ENCODE measurements around the gene EFHD1.
"Not testable (repeated sequence)": the region's sequence is repeated elsewhere in the genome, so short reads cannot be mapped to it uniquely, and the experiment has no call there.

The EFHD1 gene

GRCh38 chr2:232653441-232653840, 20.0 kb downstream of the EFHD1 start:
- no peak for DNase-seq

DNA sequence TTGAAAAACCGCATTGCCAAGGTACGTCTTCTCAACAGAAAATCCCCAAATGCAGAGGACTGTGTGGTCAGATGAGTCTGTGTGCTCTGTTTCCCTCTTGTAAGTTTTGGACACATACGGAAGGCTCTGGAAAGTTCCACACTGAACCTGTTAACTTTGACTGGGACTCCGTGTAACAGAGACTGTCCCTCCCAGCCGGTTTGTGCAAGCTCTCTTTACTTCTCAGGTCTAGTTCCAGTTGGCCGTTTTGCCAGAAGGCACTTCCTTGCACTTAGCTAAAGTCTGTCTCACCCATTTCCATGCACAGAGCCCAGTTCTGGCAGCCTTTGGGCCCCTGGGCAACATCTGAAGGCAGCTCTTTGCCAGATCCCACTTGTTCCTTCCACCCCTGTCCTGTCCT, 22.0 kb downstream of the EFHD1 start:
- DNase-seq: no peak

DNA sequence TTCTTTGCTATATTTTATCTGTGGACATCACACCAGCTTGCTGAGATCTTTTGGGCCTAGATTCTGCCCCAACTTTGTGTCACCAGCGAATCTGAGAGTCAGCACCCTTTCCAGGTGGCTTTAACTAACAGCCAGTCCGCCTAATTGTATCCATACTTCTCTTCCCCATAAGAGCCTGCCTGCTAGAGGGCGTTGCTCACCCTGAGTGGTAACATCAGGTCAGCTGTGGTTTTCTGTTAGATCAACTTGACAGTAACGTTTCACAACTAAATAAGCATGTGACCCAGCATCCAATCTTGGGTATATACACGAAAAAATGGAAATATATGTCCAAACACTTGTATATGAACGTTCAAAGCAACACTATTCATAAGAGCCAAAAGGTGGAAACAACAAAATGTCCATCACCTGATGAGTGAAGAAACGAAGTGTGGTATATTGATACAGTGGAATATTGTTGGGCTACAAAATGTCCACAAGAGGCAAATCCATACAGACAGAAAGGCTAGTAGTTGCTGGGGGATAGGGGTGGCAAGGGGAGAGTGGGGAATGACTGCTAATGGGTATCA, 24.9 kb downstream of the EFHD1 start:
- no peak for DNase-seq

GRCh38 chr2:232659359-232659758, 26.0 kb downstream of the EFHD1 start:
- no peak for DNase-seq

- no peak for DNase-seq
These were observed 29.3 kb downstream of the EFHD1 start for GRCh38 chr2:232662486-232663260.

DNA sequence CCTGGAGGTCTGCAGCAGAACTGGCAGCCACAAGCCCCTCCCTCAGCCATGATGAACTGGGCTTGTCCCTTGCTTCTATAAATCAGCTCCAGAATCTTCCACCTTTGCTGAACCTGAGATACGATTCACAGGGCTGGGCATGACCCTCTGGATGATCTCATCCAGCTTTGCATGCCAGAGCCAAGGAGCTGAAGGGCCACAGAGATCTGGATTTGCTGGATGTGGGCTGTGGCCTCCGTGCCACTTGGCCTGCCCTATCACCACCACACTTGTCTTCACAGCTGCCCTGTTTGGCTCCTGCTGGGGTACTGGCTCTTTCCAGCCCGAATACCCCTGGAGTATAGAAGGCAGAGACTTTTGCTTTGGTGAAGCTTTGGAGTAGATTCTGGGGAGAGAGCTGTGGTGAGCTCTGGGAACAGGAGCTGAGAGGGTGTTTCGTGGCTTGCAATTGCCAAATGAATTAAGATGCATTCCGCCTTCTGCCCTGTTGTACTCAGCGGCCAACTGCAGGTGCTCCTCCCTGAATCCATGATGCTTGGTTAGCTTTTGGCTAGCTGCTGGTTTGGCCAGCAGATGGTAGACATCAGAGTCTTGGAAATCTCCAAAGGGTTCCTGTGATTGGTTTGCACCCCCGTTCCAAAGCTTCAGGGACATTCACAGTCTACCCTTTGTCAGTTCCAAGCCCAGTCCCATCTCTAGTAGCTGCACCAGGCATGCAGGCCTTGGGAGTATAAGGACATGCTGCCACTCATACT, 32.8 kb downstream of the EFHD1 start:
- no peak for DNase-seq

- no peak for DNase-seq
These were observed 34.7 kb downstream of the EFHD1 start for GRCh38 chr2:232667989-232668583.

- DNase-seq: no peak
These were observed 35.5 kb downstream of the EFHD1 start for GRCh38 chr2:232668805-232669444.

DNA sequence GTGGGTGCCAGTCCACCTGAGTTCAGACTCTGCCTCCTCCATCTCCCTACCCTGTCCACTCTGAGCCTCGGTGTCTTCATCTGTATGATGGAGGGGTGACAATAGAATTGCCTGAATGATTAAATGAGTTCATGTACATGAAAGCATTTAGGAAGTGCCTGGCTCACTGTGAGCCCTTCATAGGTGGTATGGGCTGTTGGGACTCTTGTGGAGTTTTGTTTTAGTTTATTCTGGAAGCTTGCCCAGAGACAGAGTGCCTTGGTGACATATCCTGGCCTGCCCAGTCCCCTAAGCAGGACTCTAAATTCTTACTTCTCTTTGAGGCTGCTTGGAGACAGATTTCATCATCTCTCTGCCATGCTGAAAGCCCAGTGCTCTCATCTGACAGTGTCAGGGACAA, 39.2 kb downstream of the EFHD1 start:
- no peak for DNase-seq

- no peak for DNase-seq
These were observed 41.1 kb downstream of the EFHD1 start for GRCh38 chr2:232674491-232674890.

DNA sequence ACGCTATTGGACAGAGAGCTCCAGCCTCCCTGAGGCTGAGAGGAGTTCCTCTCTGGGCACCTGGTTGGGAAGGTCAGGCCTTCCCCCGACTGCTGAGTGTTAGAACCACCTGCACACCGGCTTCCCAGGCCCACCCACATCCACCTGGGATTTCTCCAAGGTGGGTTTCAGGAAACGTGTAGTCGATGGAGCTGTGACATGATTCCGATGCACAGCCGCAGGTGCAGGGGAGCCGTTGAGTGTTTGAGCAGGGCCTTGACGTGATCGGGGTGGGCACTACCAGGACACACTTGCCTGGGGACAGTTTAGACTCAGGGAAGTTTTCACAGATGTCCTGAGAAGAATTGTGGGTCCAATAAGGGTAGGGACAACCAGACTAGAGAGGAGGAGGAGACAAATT, 42.0 kb downstream of the EFHD1 start:
- DNase-seq: no peak

GRCh38 chr2:232680006-232680405, 46.6 kb downstream of the EFHD1 start:
- DNase-seq: no peak

DNA sequence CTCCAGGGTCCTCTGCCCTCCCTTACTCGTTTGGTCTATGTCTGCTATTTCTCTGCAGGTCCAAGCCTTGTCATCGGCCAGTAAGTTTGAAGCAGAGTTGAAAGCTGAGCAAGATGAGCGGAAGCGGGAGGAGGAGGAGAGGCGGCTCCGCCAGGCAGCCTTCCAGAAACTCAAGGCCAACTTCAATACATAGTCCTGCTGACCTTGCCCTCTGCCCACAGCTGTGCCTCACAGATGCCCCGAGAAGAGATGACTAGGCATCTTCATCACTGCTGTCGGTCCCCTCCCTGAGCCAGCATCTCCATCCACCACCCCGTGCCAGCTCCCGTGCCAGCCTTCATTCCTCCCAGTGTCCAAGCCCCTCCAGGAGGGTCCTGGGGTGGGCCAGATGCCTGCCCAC, 48.1 kb downstream of the EFHD1 start:
- DNase-seq: no peak

DNA sequence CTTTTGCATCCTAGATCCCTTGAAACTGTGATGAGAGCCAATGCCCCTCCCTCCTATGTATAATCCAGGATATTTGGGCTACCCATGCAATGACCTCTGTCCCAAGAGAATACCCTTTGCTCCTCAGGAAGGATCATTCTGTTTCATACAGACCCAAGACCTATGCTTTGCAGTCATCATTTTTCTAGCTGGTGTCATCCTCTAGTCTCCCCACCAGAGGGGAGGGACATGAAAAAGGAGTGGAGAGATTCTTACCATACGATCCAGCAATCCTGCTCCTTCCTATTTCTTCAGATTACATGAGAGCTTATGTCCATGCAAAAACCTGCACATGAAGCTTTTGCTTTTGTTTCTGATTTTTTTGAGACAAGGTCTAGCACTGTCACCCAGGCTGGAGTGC, 50.0 kb downstream of the EFHD1 start:
- DNase-seq: no peak

- not testable (repeated sequence) for DNase-seq
These were observed 52.0 kb downstream of the EFHD1 start for GRCh38 chr2:232685391-232685790.

DNA sequence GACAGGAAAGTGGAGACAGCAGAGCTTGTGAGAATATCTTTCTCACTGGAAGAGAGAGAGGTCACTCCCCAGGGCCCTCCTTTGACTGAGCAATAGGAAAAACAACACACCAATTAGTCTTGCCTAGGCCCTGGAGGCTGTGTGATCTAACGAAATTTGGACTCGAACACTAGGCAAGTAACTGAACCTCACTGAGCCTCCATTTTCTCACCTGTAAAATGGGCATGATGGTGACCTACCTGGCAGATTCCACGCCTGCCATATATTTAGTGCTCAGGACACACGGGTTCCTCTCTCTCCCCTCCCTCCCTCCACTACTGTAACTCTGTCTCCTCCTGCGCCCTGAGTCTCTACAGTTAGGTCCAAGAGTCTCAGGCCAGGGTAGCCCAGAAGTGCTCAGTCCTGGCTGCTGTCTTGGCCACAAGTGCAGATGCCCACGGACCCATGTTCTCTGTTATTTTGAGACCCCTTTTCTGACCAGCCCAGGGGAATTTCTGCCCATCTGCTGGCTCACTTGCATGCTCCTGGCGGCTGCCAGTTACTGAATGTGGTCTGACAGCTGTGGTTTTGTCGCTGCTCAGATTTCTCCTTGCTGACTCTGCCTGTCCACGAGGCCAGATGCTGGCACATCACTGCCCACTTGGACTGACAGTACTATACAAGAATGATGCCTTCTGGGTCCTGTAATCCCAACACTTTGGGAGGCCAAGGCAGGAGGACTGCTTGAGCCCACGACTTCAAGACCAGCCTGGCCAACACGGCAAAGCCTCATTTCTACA, 54.2 kb downstream of the EFHD1 start:
- no peak for DNase-seq

- no peak for DNase-seq
These were observed 54.8 kb downstream of the EFHD1 start for GRCh38 chr2:232688201-232688600.

- DNase-seq: no peak
These were observed 55.9 kb downstream of the EFHD1 start for GRCh38 chr2:232689152-232689910.

GRCh38 chr2:232691117-232691516, 57.7 kb downstream of the EFHD1 start:
- DNase-seq: not testable (repeated sequence)

GRCh38 chr2:232693344-232693743, 59.9 kb downstream of the EFHD1 start:
- no peak for DNase-seq

DNA sequence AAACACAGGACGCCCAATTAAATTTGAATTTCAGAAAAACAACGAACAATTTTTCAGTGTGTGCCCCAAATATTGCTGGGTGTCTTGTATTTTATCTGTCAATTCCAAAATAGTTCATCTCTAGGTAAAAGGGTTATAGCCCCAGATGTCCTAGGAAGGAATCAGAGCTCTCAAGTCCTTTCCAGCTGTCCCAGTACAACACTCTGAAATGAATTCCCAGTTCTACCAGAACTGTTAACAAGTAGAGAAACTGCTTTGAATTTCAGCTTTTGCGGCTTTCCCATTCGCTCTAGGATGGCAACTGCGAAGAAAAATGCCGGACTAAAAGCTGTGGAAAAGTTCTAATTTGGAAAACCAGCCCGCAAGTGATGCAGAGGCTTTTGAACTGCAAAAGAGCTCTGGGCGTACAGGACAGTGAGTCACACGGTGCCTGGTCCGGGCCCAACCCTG, 63.2 kb downstream of the EFHD1 start:
- no peak for DNase-seq

Measured in activated CD4-positive, alpha-beta T cell treated with anti-CD3 and anti-CD28 coated beads for 48 hours (primary cell).